Neural progenitor cell (in vitro differentiated cells): ENCODE data around the gene SAMD10. TPM values are rescaled to one million over a fixed set of nuclear protein-coding genes. Genes with fewer than 3 reads are reported as not detected.
"Not testable (repeated sequence)": the region's sequence is repeated elsewhere in the genome, so short reads cannot be mapped to it uniquely, and the experiment has no call there.

Experiments used
- DNase-seq: peaks from one replicate; pipeline ENCODE4 v3.0.0-alpha.2; 2016; ENCODE audit warnings: low spot score
- H2AFZ ChIP-seq: fragments of 200-600 bp; sonication (generic); replicated peaks from 2 replicates; pipeline ENCODE4 v1.6.1; 2016; ENCODE audit warnings: antibody characterized with exemption
- H3F3A ChIP-seq: fragments of 200-600 bp; sonication (generic); 2 replicates; pipeline ENCODE4 v1.6.1; 2016; ENCODE audit warnings: antibody characterized with exemption, low read depth
- H3K27ac ChIP-seq: fragments of 200-600 bp; sonication (generic); 2 replicates; pipeline ENCODE4 v1.5.1; 2016; ENCODE audit warnings: mild to moderate bottlenecking
- H3K27me3 ChIP-seq: fragments of 200-600 bp; sonication (generic); 2 replicates; pipeline ENCODE4 v1.6.1; 2016; ENCODE audit warnings: mild to moderate bottlenecking, moderate library complexity
- H3K36me3 ChIP-seq: fragments of 200-600 bp; sonication (generic); 2 replicates; pipeline ENCODE4 v1.5.1; 2016
- H3K4me1 ChIP-seq: fragments of 200-600 bp; sonication (generic); 2 replicates; pipeline ENCODE4 v1.6.1; 2016; ENCODE audit warnings: mixed run types
- H3K4me2 ChIP-seq: fragments of 200-600 bp; sonication (generic); 2 replicates; pipeline ENCODE4 v1.6.1; 2016
- H3K4me3 ChIP-seq: fragments of 200-600 bp; sonication (generic); 2 replicates; pipeline ENCODE4 v1.5.1; 2016
- H3K79me2 ChIP-seq: fragments of 200-600 bp; sonication (generic); 2 replicates; pipeline ENCODE4 v1.6.1; 2016; ENCODE audit warnings: low read depth
- H3K9ac ChIP-seq: fragments of 200-600 bp; sonication (generic); 2 replicates; pipeline ENCODE4 v1.6.1; 2016
- H3K9me3 ChIP-seq: fragments of 200-600 bp; sonication (generic); 2 replicates; pipeline ENCODE4 v1.5.1; 2016; ENCODE audit warnings: low read depth
- H4K20me1 ChIP-seq: fragments of 200-600 bp; sonication (generic); 2 replicates; pipeline ENCODE4 v1.6.1; 2016; ENCODE audit warnings: low read depth
- H3K27ac Mint-ChIP-seq: 3 replicates; pipeline ENCODE4 v1.8.0; 2021; ENCODE audit warnings: mixed read lengths
- H3K27me3 Mint-ChIP-seq: 2 replicates; pipeline ENCODE4 v1.8.0; 2022; ENCODE audit warnings: low read depth, mild to moderate bottlenecking, inconsistent platforms, moderate library complexity, mixed read lengths; ENCODE audit not compliant: insufficient read depth
- H3K36me3 Mint-ChIP-seq: 3 replicates; pipeline ENCODE4 v1.8.0; 2021; ENCODE audit warnings: mixed read lengths
- H3K4me1 Mint-ChIP-seq: 3 replicates; pipeline ENCODE4 v1.8.0; 2021; ENCODE audit warnings: mixed read lengths
- H3K4me3 Mint-ChIP-seq: 3 replicates; pipeline ENCODE4 v1.8.0; 2021; ENCODE audit warnings: mild to moderate bottlenecking, moderate library complexity, mixed read lengths
- H3K9me3 Mint-ChIP-seq: 3 replicates; pipeline ENCODE4 v1.8.0; 2020; ENCODE audit warnings: mixed read lengths
- CTCF ChIP-seq: fragments of 200-600 bp; sonication (generic); IDR thresholded peaks from 2 replicates; pipeline ENCODE4 v1.5.1; 2017; ENCODE audit warnings: antibody characterized with exemption, mild to moderate bottlenecking
- EZH2 ChIP-seq: fragments of 200-600 bp; sonication (generic); IDR thresholded peaks from 2 replicates; pipeline ENCODE4 v1.6.1; 2017; ENCODE audit warnings: antibody characterized with exemption, mild to moderate bottlenecking, moderate library complexity
- EZH2phosphoT487 ChIP-seq: fragments of 200-600 bp; sonication (generic); IDR thresholded peaks from 2 replicates; pipeline ENCODE4 v1.6.1; 2017; ENCODE audit warnings: antibody characterized with exemption
- total RNA-seq: library from RNA; depleted of rRNA; stranded (reverse); fragments of >200 nt; gene quantifications from 2 replicates; pipeline ENCODE4 v1.2.3, GENCODE V29; 2015; ENCODE audit warnings: low replicate concordance

The SAMD10 gene
- total RNA-seq, 1 donor from 2014 or later, result 0.19 TPM

GRCh38 chr20:64022671-64023360 is 43.4 kb upstream of the SAMD10 start:
- Mint-ChIP-seq H3K4me3 (no peak overlapping the region), H3K9me3 (no peaks in the 10 kb centered on the region), H3K36me3 (peaks cover 25% of the 10 kb centered on the region), H3K27ac (no peak overlapping the region), H3K27me3 (peaks cover 3% of the 10 kb centered on the region), H3K4me1 (no peaks in the 10 kb centered on the region)
- no peak for DNase-seq
- H3K4me1 ChIP-seq, result no peaks in the 10 kb centered on the region
- TF ChIP-seq EZH2phosphoT487, result no peak
- no peak for TF ChIP-seq CTCF
- no peak for TF ChIP-seq EZH2
- H3K9me3 ChIP-seq, result no peaks in the 10 kb centered on the region
- no peaks in the 10 kb centered on the region for H3F3A ChIP-seq
- no peaks in the 10 kb centered on the region for H3K36me3 ChIP-seq
- H2AFZ ChIP-seq, result no peak overlapping the region
- no peak overlapping the region for H3K4me3 ChIP-seq
- no peak overlapping the region for H3K4me2 ChIP-seq
- H3K9ac ChIP-seq, result no peak overlapping the region
- no peak overlapping the region for H3K27ac ChIP-seq
- H4K20me1 ChIP-seq, result no peaks in the 10 kb centered on the region
- no peaks in the 10 kb centered on the region for H3K79me2 ChIP-seq
- no peaks in the 10 kb centered on the region for H3K27me3 ChIP-seq

GRCh38 chr20:64021124-64021975 is 41.9 kb upstream of the SAMD10 start:
- no peak overlapping the region for H2AFZ ChIP-seq
- no peaks in the 10 kb centered on the region for H3F3A ChIP-seq
- no peaks in the 10 kb centered on the region for H3K4me1 Mint-ChIP-seq
- no peak overlapping the region for H3K27ac ChIP-seq
- H3K27ac Mint-ChIP-seq, result no peak overlapping the region
- no peaks in the 10 kb centered on the region for H3K79me2 ChIP-seq
- H3K4me2 ChIP-seq, result no peak overlapping the region
- no peak overlapping the region for H3K4me3 Mint-ChIP-seq
- no peaks in the 10 kb centered on the region for H4K20me1 ChIP-seq
- no peaks in the 10 kb centered on the region for H3K27me3 ChIP-seq
- TF ChIP-seq CTCF, result no peak
- TF ChIP-seq EZH2, result no peak
- no peak for TF ChIP-seq EZH2phosphoT487
- no peak for DNase-seq
- no peaks in the 10 kb centered on the region for H3K9me3 ChIP-seq
- H3K36me3 Mint-ChIP-seq, result peaks cover 26% of the 10 kb centered on the region
- no peaks in the 10 kb centered on the region for H3K4me1 ChIP-seq
- H3K9ac ChIP-seq, result no peak overlapping the region
- H3K4me3 ChIP-seq, result no peak overlapping the region
- H3K27me3 Mint-ChIP-seq, result no peaks in the 10 kb centered on the region
- no peaks in the 10 kb centered on the region for H3K9me3 Mint-ChIP-seq
- no peaks in the 10 kb centered on the region for H3K36me3 ChIP-seq

- no peaks in the 10 kb centered on the region for H3K36me3 ChIP-seq
- no peaks in the 10 kb centered on the region for H3K4me1 ChIP-seq
- no peak overlapping the region for H2AFZ ChIP-seq
- H3F3A ChIP-seq, result no peaks in the 10 kb centered on the region
- TF ChIP-seq EZH2 (no peak), CTCF (no peak), EZH2phosphoT487 (no peak)
- Mint-ChIP-seq H3K27me3 (no peaks in the 10 kb centered on the region), H3K4me1 (no peaks in the 10 kb centered on the region), H3K36me3 (peaks cover 37% of the 10 kb centered on the region), H3K4me3 (no peak overlapping the region), H3K9me3 (no peaks in the 10 kb centered on the region), H3K27ac (no peak overlapping the region)
- H4K20me1 ChIP-seq, result no peaks in the 10 kb centered on the region
- DNase-seq, result no peak
- no peaks in the 10 kb centered on the region for H3K27me3 ChIP-seq
- H3K4me2 ChIP-seq, result no peak overlapping the region
- no peaks in the 10 kb centered on the region for H3K9me3 ChIP-seq
- no peaks in the 10 kb centered on the region for H3K79me2 ChIP-seq
- no peak overlapping the region for H3K27ac ChIP-seq
- H3K9ac ChIP-seq, result no peak overlapping the region
- H3K4me3 ChIP-seq, result no peak overlapping the region
These were observed 36.2 kb upstream of the SAMD10 start for GRCh38 chr20:64015635-64016034.

GRCh38 chr20:64012385-64013154 is 33.1 kb upstream of the SAMD10 start:
- not testable (repeated sequence) for H4K20me1 ChIP-seq, H3K9me3 ChIP-seq, H3K4me1 ChIP-seq, H3K4me3 Mint-ChIP-seq, H3K4me3 ChIP-seq, H3K9ac ChIP-seq, H3K79me2 ChIP-seq, H3F3A ChIP-seq, H3K36me3 ChIP-seq, H3K27ac Mint-ChIP-seq, H3K27ac ChIP-seq, H3K4me2 ChIP-seq, H2AFZ ChIP-seq, H3K27me3 ChIP-seq, H3K4me1 Mint-ChIP-seq, DNase-seq, H3K27me3 Mint-ChIP-seq
- H3K36me3 Mint-ChIP-seq, result peaks cover 47% of the 10 kb centered on the region
- H3K9me3 Mint-ChIP-seq, result peaks cover 10% of the 10 kb centered on the region
